H1 (cell line): ENCODE measurements around the gene TRMT61B. TPM values are rescaled to one million over a fixed set of nuclear protein-coding genes. Genes with fewer than 3 reads are reported as not detected.

ENCODE experiments used
- CTCF ChIA-PET: fragments of 300-600 bp; sonication (Branson Sonifier 250); formaldehyde crosslinking; loops from one replicate; lab custom pipeline; 2021; ENCODE audit not compliant: partially characterized antibody; lab: Charles Lee
- POLR2A ChIA-PET: fragments of 300-600 bp; sonication (Branson Sonifier 250); formaldehyde crosslinking; loops from one replicate; lab custom pipeline; 2021; ENCODE audit warnings: inconsistent platforms; ENCODE audit not compliant: partially characterized antibody; lab: Charles Lee
- DNase-seq, 2 experiments: peaks; one replicate each; pipeline versions ENCODE4 v3.0.0 to v3.0.0-alpha.2; 2010 to 2022; ENCODE audit warnings: low spot score in 2 of 2, low read depth in 1 of 2, mixed read lengths in 1 of 2
- FAIRE-seq: peaks from 2 replicates; lab custom pipeline; 2011; peaks lifted over from hg19 to GRCh38; lab: Jason Lieb, UNC
- H2AFZ ChIP-seq: 2 replicates; pipeline ENCODE4 v1.8.1; 2012; ENCODE audit warnings: low read length, inconsistent platforms
- H2AK5ac ChIP-seq: 2 replicates; pipeline ENCODE4 v1.6.1; 2013; ENCODE audit warnings: low read depth, low read length
- H2BK120ac ChIP-seq: replicated peaks from 2 replicates; pipeline ENCODE3; 2013; ENCODE audit warnings: low read depth, low read length, inconsistent platforms
- H2BK12ac ChIP-seq: 2 replicates; pipeline ENCODE4 v1.6.1; 2013; ENCODE audit warnings: low read depth, low read length
- H2BK15ac ChIP-seq: 2 replicates; pipeline ENCODE4 v1.6.1; 2013; ENCODE audit warnings: low read length
- H2BK20ac ChIP-seq: 2 replicates; pipeline ENCODE4 v1.6.1; 2013; ENCODE audit warnings: low read length
- H2BK5ac ChIP-seq: 2 replicates; pipeline ENCODE4 v1.6.1; 2013; ENCODE audit warnings: low read depth, low read length
- H3K14ac ChIP-seq: 2 replicates; pipeline ENCODE4 v1.6.1; 2013; ENCODE audit warnings: inconsistent platforms; ENCODE audit not compliant: insufficient read length
- H3K18ac ChIP-seq: 2 replicates; pipeline ENCODE4 v1.6.1; 2013; ENCODE audit warnings: low read length; ENCODE audit errors: extremely low read depth
- H3K23ac ChIP-seq: 2 replicates; pipeline ENCODE4 v1.6.1; 2013; ENCODE audit warnings: inconsistent platforms; ENCODE audit not compliant: insufficient read length
- H3K23me2 ChIP-seq: 2 replicates; pipeline ENCODE4 v1.6.1; 2013; ENCODE audit warnings: low read depth, low read length
- H3K27ac ChIP-seq: 2 replicates; pipeline ENCODE4 v1.6.1; 2011; ENCODE audit warnings: low read depth, low read length, inconsistent platforms
- H3K27me3 ChIP-seq, 4 experiments: replicated peaks in 1 of 4; 1 replicate in 1 of 4; 2 replicates in 3 of 4; pipeline versions ENCODE4 v1.6.1 to v1.8.1; 2011 to 2013; ENCODE audit warnings: low read length in 3 of 4, mild to moderate bottlenecking in 3 of 4, inconsistent platforms in 2 of 4, mixed read lengths in 2 of 4, moderate library complexity in 1 of 4; ENCODE audit not compliant: control insufficient read depth in 3 of 4, insufficient read depth in 3 of 4; ENCODE audit errors: extremely low read depth in 1 of 4
- H3K36me3 ChIP-seq, 4 experiments: 2 replicates each; pipeline versions ENCODE4 v1.6.1 to v1.8.1; 2011 to 2013; ENCODE audit warnings: mild to moderate bottlenecking in 4 of 4, low read length in 3 of 4, moderate library complexity in 2 of 4, control low read depth in 1 of 4, inconsistent platforms in 1 of 4; ENCODE audit not compliant: insufficient read depth in 4 of 4, control insufficient read depth in 2 of 4
- H3K4ac ChIP-seq: replicated peaks from 2 replicates; pipeline ENCODE3; 2013; ENCODE audit warnings: low read length, low read depth, mixed read lengths, inconsistent platforms; ENCODE audit not compliant: insufficient read length
- H3K4me1 ChIP-seq, 4 experiments: replicated peaks in 1 of 4; 1 replicate in 1 of 4; 2 replicates in 3 of 4; pipeline versions ENCODE4 v1.6.1 to v1.8.1; 2011 to 2013; ENCODE audit warnings: low read length in 3 of 4, inconsistent platforms in 2 of 4, mixed read lengths in 1 of 4; ENCODE audit not compliant: insufficient read depth in 4 of 4, control insufficient read depth in 3 of 4
- H3K4me2 ChIP-seq, 2 experiments: 2 replicates each; pipeline versions ENCODE4 v1.6.1 to v1.8.1; 2011 to 2013; ENCODE audit warnings: low read depth in 2 of 2, low read length in 2 of 2, control low read depth in 1 of 2, inconsistent platforms in 1 of 2, mild to moderate bottlenecking in 1 of 2; ENCODE audit not compliant: insufficient read depth in 1 of 2
- H3K4me3 ChIP-seq, 4 experiments: fragments of 200-600, 300-600 bp in 1 of 4; sonication (generic), shearing (Covaris generic), sonication (Bioruptor Twin) in 1 of 4; 2 replicates each; pipeline versions ENCODE4 v1.5.1 to v1.8.1; 2011 to 2016; ENCODE audit warnings: low read length in 4 of 4, low read depth in 3 of 4, control low read depth in 2 of 4, inconsistent platforms in 2 of 4, mild to moderate bottlenecking in 2 of 4, mixed read lengths in 1 of 4, moderate library complexity in 1 of 4; ENCODE audit not compliant: insufficient read depth in 2 of 4; ENCODE audit errors: extremely low read depth in 1 of 4
- H3K56ac ChIP-seq: replicated peaks from 2 replicates; pipeline ENCODE3; 2013; ENCODE audit warnings: low read depth, mild to moderate bottlenecking, mixed read lengths, low read length, inconsistent platforms; ENCODE audit not compliant: insufficient read length
- H3K79me1 ChIP-seq: 2 replicates; pipeline ENCODE4 v1.6.1; 2013; ENCODE audit warnings: low read depth, low read length, control low read depth
- H3K79me2 ChIP-seq, 2 experiments: 2 replicates each; pipeline versions ENCODE4 v1.6.1 to v1.8.1; 2012 to 2013; ENCODE audit warnings: low read length in 2 of 2, mild to moderate bottlenecking in 2 of 2, inconsistent platforms in 1 of 2; ENCODE audit not compliant: insufficient read depth in 2 of 2, control insufficient read depth in 1 of 2
- H3K9ac ChIP-seq, 4 experiments: replicated peaks in 1 of 4; 1 replicate in 1 of 4; 2 replicates in 3 of 4; pipeline versions ENCODE4 v1.6.1 to v1.8.1; 2011 to 2013; ENCODE audit warnings: low read depth in 3 of 4, low read length in 3 of 4, control low read depth in 2 of 4, mild to moderate bottlenecking in 2 of 4, moderate library complexity in 2 of 4, inconsistent platforms in 1 of 4; ENCODE audit errors: extremely low read depth in 1 of 4
- H3K9me3 ChIP-seq, 2 experiments: 2 replicates each; pipeline versions ENCODE4 v1.6.1 to v1.8.1; 2012 to 2013; ENCODE audit warnings: mild to moderate bottlenecking in 2 of 2, moderate library complexity in 2 of 2, control low read depth in 1 of 2, inconsistent platforms in 1 of 2, low read depth in 1 of 2, low read length in 1 of 2, mixed read lengths in 1 of 2; ENCODE audit not compliant: insufficient read depth in 2 of 2
- H4K20me1 ChIP-seq, 2 experiments: replicated peaks in 1 of 2; 2 replicates each; pipeline versions ENCODE3 to v1.8.1; 2011 to 2013; ENCODE audit warnings: inconsistent platforms in 2 of 2, low read length in 2 of 2, mild to moderate bottlenecking in 1 of 2; ENCODE audit not compliant: insufficient read depth in 2 of 2, control insufficient read depth in 1 of 2
- H4K5ac ChIP-seq: 2 replicates; pipeline ENCODE4 v1.6.1; 2013; ENCODE audit warnings: low read length, low read depth, mixed read lengths, inconsistent platforms; ENCODE audit not compliant: insufficient read length
- H4K8ac ChIP-seq: 2 replicates; pipeline ENCODE4 v1.8.0; 2013; ENCODE audit warnings: mild to moderate bottlenecking, moderate library complexity, low read length, inconsistent platforms; ENCODE audit not compliant: insufficient read depth; ENCODE audit errors: extremely low read depth
- H4K91ac ChIP-seq: replicated peaks from 2 replicates; pipeline ENCODE3; 2013; ENCODE audit warnings: low read length, mixed read lengths, inconsistent platforms; ENCODE audit not compliant: insufficient read length
- BCL11A ChIP-seq, 2 experiments: IDR thresholded peaks; one replicate each; pipeline ENCODE4 v1.6.1; 2011; ENCODE audit warnings: low read depth in 2 of 2, low read length in 2 of 2, mild to moderate bottlenecking in 2 of 2
- CEBPB ChIP-seq: IDR thresholded peaks from 2 replicates; pipeline ENCODE4 v1.6.1; 2012; ENCODE audit warnings: low read depth, low read length
- RNF2 ChIP-seq: fragments of 200-900, 300-1000 bp; sonication (generic); IDR thresholded peaks from 2 replicates; pipeline ENCODE4 v1.7.1; 2016; ENCODE audit warnings: borderline replicate concordance, low read depth, mild to moderate bottlenecking, antibody characterized with exemption, low read length; ENCODE audit not compliant: poor library complexity, severe bottlenecking; ENCODE audit errors: missing control alignments
- RXRA ChIP-seq: IDR thresholded peaks from 2 replicates; pipeline ENCODE4 v1.6.1; 2011; ENCODE audit warnings: low read depth, mild to moderate bottlenecking, low read length, moderate library complexity; ENCODE audit not compliant: insufficient read depth
- SP4 ChIP-seq: IDR thresholded peaks from 2 replicates; pipeline ENCODE4 v1.6.1; 2012; ENCODE audit warnings: low read length, inconsistent platforms
- TAF7 ChIP-seq: optimal IDR thresholded peaks from 2 replicates; pipeline ENCODE3; 2011; ENCODE audit warnings: low read depth, mild to moderate bottlenecking, inconsistent platforms, low read length, moderate library complexity, borderline replicate concordance
- TBP ChIP-seq: IDR thresholded peaks from 2 replicates; pipeline ENCODE4 v1.6.1; 2011; ENCODE audit warnings: low read depth, low read length, improper control_type of control experiment
- USF2 ChIP-seq: IDR thresholded peaks from 2 replicates; pipeline ENCODE4 v1.6.1; 2011; ENCODE audit warnings: low read length, improper control_type of control experiment
- WGBS, 2 experiments: shearing (Covaris generic) in 1 of 2; methylation state at CpG; one replicate each; pipeline versions ENCODE4 v1.1.6 to v1.1.7; 2013 to 2015; ENCODE audit warnings: low lambda C conversion rate in 2 of 2, mixed read lengths in 2 of 2, inconsistent platforms in 1 of 2, low coverage in 1 of 2, missing lambda C conversion rate in 1 of 2; ENCODE audit not compliant: insufficient replicate concordance in 2 of 2, insufficient coverage in 1 of 2, insufficient read length in 1 of 2; ENCODE audit errors: extremely low coverage in 1 of 2, missing lambda C conversion rate in 1 of 2; 5-methylcytosine and 5-hydroxymethylcytosine counted together
- polyA plus RNA-seq, 7 experiments: library from polyadenylated mRNA; depleted of rRNA in 3 of 7; stranded (reverse) in 5 of 7; unstranded in 2 of 7; fragments of >200 nt in 5 of 7; fragments of 200-250 nt in 2 of 7; gene quantifications; 1 replicate in 5 of 7; 2 replicates in 1 of 7; 4 replicates in 1 of 7; pipeline versions ENCODE4 v1.2.1 to v1.2.3, GENCODE V29; 2011 to 2013; ENCODE audit warnings: missing spikeins in 2 of 7, mixed read lengths in 2 of 7
- total RNA-seq: library from RNA; stranded (reverse); fragmentation: NEBNext Ultra II Directional; extraction: Animal tissue kit (Norgen Biotek cat#: 25700); gene quantifications from 2 replicates; pipeline ENCODE4 v1.2.1, GENCODE V29; 2021

Gene TRMT61B
- total and polyA plus RNA-seq, 2 of the 8 experiments (the other 6 are each of a cell fraction or from before 2014, with no cell fraction given) = 10.4 to 27.8 TPM

- Histone ChIP-seq H3K27ac (no peak overlapping the region; the same call in 1 of the 2 replicates), H4K91ac (no peak overlapping the region), H3K4ac (no peak overlapping the region), H3K79me2 (peaks cover 13 to 90% of the 10 kb centered on the region in 2 experiments), H4K8ac (no peak overlapping the region), H3K14ac (no peak overlapping the region), H4K20me1 (peaks cover 13 to 21% of the 10 kb centered on the region in 2 experiments), H3K23ac (no peak overlapping the region), H3K36me3 (peaks cover 27 to 88% (median 60%) of the 10 kb centered on the region in 4 experiments), H3K4me2 (no peak overlapping the region), H2BK15ac (no peak overlapping the region), H3K79me1 (peaks cover 6% of the 10 kb centered on the region; the same call in 1 of the 2 replicates), H2BK20ac (no peak overlapping the region), H2BK12ac (no peak overlapping the region), H3K9me3 (no peaks in the 10 kb centered on the region), H2BK5ac (no peak overlapping the region), H3K4me1 (no peaks in the 10 kb centered on the region), H2BK120ac (no peak overlapping the region), H3K23me2 (no peaks in the 10 kb centered on the region), H3K18ac (no peak overlapping the region), H2AK5ac (no peak overlapping the region), H4K5ac (no peak overlapping the region), H3K9ac (no peak overlapping the region)
- POLR2A ChIA-PET = interaction anchor here (0.7 to 4.4 kb wide), 5 partner anchors 9 to 41 kb away, joined by 3 to 56 read pairs (median 6); partner anchors contain the start of genes TRMT61B and WDR43
- CTCF ChIA-PET = interaction anchor here (0.8 to 1.4 kb wide), 4 partner anchors 9 to 89 kb away, joined by 3 read pairs; no protein-coding TSS in a partner anchor
- FAIRE-seq = no peak
- 94 to 100% methylated on average over 1 to 6 of the region's 6 CpGs for WGBS, 2 experiments
- TF ChIP-seq SP4 (no peak), TAF7 (no peak), CEBPB (no peak), RXRA (no peak), TBP (no peak), BCL11A (IDR thresholded peaks at IDR 0.05; ENCODE audit: low read depth in 2 of 2, low read length in 2 of 2) (no peak), RNF2 (no peak), USF2 (no peak)
- TF ChIP-seq, all 59 proteins: peak for 0
- no peak overlapping the region for H3K56ac ChIP-seq
- DNase-seq = no peak
- no peak overlapping the region for H3K4me3 ChIP-seq
- H3K27me3 ChIP-seq = no peaks in the 10 kb centered on the region
- H2AFZ ChIP-seq = no peak overlapping the region
Measured at GRCh38 chr2:28909655-28910353, 39.7 kb upstream of the TRMT61B start.
